ENCODE data around the gene APOL6. TPM values are rescaled to one million over a fixed set of nuclear protein-coding genes. Genes with fewer than 3 reads are reported as not detected.

Gene APOL6
- total and polyA plus RNA-seq, 8 donors: 2.0 to 12.6 (median 3.7) TPM

DNA sequence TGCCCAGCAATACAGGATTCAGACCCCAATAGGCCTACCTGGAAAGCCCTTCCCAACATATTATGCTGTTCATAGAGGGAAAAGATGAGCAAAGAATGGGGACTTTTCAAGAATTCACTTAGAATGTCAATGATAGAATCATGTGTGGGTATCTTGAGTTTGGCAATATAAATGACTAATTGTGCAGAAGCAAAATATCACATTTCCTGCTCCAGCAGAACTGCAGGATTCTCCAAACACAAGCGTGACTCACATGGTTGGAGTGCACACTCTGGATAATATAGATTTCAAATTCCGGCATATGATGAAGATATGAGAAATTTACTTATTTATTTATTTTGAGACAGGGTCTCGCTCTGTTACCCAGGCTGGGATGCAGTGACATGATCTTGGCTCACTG, 56.9 kb downstream of the APOL6 start:
- no peak overlapping the region for H3K27ac ChIP-seq
- no peaks in the 10 kb centered on the region for H3K4me1 ChIP-seq
- ATAC-seq (no peak), DNase-seq (no peak), FAIRE-seq (no peak)
- TF ChIP-seq, protein P1, sequence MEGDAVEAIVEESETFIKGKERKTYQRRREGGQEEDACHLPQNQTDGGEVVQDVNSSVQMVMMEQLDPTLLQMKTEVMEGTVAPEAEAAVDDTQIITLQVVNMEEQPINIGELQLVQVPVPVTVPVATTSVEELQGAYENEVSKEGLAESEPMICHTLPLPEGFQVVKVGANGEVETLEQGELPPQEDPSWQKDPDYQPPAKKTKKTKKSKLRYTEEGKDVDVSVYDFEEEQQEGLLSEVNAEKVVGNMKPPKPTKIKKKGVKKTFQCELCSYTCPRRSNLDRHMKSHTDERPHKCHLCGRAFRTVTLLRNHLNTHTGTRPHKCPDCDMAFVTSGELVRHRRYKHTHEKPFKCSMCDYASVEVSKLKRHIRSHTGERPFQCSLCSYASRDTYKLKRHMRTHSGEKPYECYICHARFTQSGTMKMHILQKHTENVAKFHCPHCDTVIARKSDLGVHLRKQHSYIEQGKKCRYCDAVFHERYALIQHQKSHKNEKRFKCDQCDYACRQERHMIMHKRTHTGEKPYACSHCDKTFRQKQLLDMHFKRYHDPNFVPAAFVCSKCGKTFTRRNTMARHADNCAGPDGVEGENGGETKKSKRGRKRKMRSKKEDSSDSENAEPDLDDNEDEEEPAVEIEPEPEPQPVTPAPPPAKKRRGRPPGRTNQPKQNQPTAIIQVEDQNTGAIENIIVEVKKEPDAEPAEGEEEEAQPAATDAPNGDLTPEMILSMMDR (IDR thresholded peaks at IDR 0.05): no peak
- H3K36me3 ChIP-seq: no peaks in the 10 kb centered on the region
- H3K4me3 ChIP-seq: no peak overlapping the region
- no peaks in the 10 kb centered on the region for H3K27me3 ChIP-seq
- H3K9me3 ChIP-seq: no peaks in the 10 kb centered on the region
- WGBS, 2 donors: 92 to 93% methylated on average over 3 of the region's 3 CpGs
- intact Hi-C loops (cut with DNase I): no loop called here

- H3K9me3 ChIP-seq: no peaks in the 10 kb centered on the region
Observed at GRCh38 chr22:35708453-35708852, 60.2 kb downstream of the APOL6 start.

DNA sequence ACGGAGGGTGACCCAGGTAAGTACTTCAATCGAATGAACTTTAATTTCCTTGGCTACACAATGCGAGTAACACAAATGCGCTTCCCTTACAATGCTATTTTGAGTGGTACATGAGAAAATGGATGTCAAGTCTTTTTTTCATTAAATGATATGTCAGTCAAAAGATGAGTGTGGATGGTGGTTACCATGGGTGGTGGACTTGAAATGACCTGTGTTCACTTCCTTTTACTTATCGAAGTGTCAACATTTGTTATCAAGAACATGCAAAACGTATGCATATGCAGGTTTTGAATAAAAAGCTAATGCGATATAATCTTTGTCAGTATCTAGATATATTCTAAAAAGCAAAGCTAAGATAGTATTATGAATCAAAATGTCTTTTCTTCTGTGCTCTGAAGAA, 60.7 kb downstream of the APOL6 start:
- no peaks in the 10 kb centered on the region for H3K36me3 ChIP-seq
- H3K27me3 ChIP-seq: no peaks in the 10 kb centered on the region
- no peak overlapping the region for H3K4me3 ChIP-seq
- H3K27ac ChIP-seq: no peak overlapping the region
- ATAC-seq (peak in 1 of 4 donors; percentile 57), FAIRE-seq (no peak), DNase-seq (no peak)
- H3K4me1 ChIP-seq: no peaks in the 10 kb centered on the region
- TF ChIP-seq, protein P1 (IDR thresholded peaks at IDR 0.05): no peak
- WGBS, 2 donors: 69 to 71% methylated on average over 7 of the region's 7 CpGs
- no peaks in the 10 kb centered on the region for H3K9me3 ChIP-seq
- intact Hi-C loops (cut with DNase I): no loop called here

More at GRCh38 chr22:35708453-35708852, 60.2 kb downstream of the APOL6 start:
- intact Hi-C loops (cut with DNase I): no loop called here
- H3K4me1 ChIP-seq: no peaks in the 10 kb centered on the region
- no peak for FAIRE-seq
- no peaks in the 10 kb centered on the region for H3K27me3 ChIP-seq
- no peaks in the 10 kb centered on the region for H3K36me3 ChIP-seq
- no peak for ATAC-seq
- DNase-seq: no peak
- TF ChIP-seq, protein P1 (IDR thresholded peaks at IDR 0.05): no peak
- H3K27ac ChIP-seq: no peak overlapping the region
- H3K4me3 ChIP-seq: no peak overlapping the region
- WGBS, 2 donors: 36 to 49% methylated on average over 7 of the region's 7 CpGs

GRCh38 chr22:35711336-35711735, 63.1 kb downstream of the APOL6 start:
- FAIRE-seq (no peak), DNase-seq (no peak), ATAC-seq (no peak)
- no peaks in the 10 kb centered on the region for H3K9me3 ChIP-seq
- H3K27ac ChIP-seq: no peak overlapping the region
- TF ChIP-seq, protein P1 (IDR thresholded peaks at IDR 0.05): no peak
- no peaks in the 10 kb centered on the region for H3K4me1 ChIP-seq
- intact Hi-C loops (cut with DNase I): loop anchor here in 1 of 3 donors (10.0 kb wide), 1 partner anchor 57 kb away; no protein-coding TSS in a partner anchor
- 70 to 86% methylated on average over 4 of the region's 4 CpGs for WGBS, 2 donors
- no peak overlapping the region for H3K4me3 ChIP-seq
- no peaks in the 10 kb centered on the region for H3K36me3 ChIP-seq
- no peaks in the 10 kb centered on the region for H3K27me3 ChIP-seq

- WGBS, 2 donors: 91 to 92% methylated on average over 2 of the region's 2 CpGs
- no peaks in the 10 kb centered on the region for H3K27me3 ChIP-seq
- no peaks in the 10 kb centered on the region for H3K9me3 ChIP-seq
- intact Hi-C loops (cut with DNase I): loop anchor here in 1 of 3 donors (10.0 kb wide), 1 partner anchor 58 kb away; no protein-coding TSS in a partner anchor
- no peaks in the 10 kb centered on the region for H3K36me3 ChIP-seq
- H3K27ac ChIP-seq: no peak overlapping the region
- no peak overlapping the region for H3K4me3 ChIP-seq
- no peak for FAIRE-seq
- no peak for DNase-seq
- TF ChIP-seq, protein P1 (IDR thresholded peaks at IDR 0.05): no peak
- no peaks in the 10 kb centered on the region for H3K4me1 ChIP-seq
- no peak for ATAC-seq
Observed at GRCh38 chr22:35712672-35713071, 64.4 kb downstream of the APOL6 start.

Measured in pancreas (tissue), 10 donors.